GM18951 (cell line): Measurements from ENCODE around the gene KIAA1755.

Experiments
- POLR2A ChIP-seq: IDR thresholded peaks from 4 replicates; pipeline ENCODE4 v1.6.1; 2011; ENCODE audit warnings: mild to moderate bottlenecking; ENCODE audit not compliant: insufficient read length, insufficient read depth; ENCODE audit errors: extremely low read depth
- in situ Hi-C: fragments of 300-500 bp; cut with MboI; formaldehyde crosslinking; loops from one replicate; pipeline ENCODE4 v1.12.0; 2022; ENCODE audit warnings: low sequenced_read_pairs, mixed read lengths, inconsistent platforms; ENCODE audit not compliant: unreplicated experiment

Gene KIAA1755

GRCh38 chr20:38219006-38219950, 41.3 kb downstream of the KIAA1755 start:
- in situ Hi-C loops = no loop called here
- no peak for TF ChIP-seq POLR2A

GRCh38 chr20:38218566-38218885, 42.0 kb downstream of the KIAA1755 start:
- TF ChIP-seq POLR2A = no peak
- in situ Hi-C loops = no loop called here

DNA sequence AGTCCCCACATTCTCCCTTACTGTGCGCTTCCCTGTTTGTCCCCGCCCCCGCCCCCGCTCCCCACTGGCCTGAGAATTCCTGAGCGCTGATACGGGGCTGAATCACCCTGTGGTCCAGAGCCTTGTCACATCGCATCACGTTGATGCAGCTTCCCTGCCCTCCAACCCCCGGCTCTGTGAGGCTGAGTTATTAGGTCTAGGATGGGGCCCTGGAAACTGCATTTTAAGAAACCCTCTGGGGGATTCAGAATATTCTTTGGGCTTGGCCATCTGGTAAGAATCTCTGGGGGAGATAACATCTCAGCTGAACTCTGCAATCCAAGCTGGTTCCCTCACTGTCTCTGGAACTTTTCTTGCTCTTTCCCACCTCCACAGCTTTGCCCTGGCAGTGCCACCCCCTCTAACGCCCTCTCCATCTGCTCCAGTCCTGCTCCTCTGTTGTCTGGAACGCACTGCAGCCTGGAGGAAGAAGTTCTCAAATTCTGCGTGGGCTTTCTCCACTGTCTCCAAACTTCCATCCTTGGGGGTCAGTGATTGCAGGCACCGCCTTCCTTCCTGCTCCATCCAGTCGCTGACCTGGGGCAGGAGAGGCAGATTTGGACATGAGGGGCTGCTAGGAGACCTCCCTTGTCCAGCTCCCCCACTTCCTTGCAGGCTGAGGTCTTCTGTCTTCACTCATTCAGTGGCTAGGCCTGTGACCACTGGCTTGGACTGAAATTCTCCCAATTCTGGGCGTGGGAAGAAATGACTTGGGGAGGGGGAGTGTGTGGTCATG, 42.6 kb downstream of the KIAA1755 start:
- no peak for TF ChIP-seq POLR2A
- in situ Hi-C loops = no loop called here

GRCh38 chr20:38216746-38217595, 43.6 kb downstream of the KIAA1755 start:
- TF ChIP-seq POLR2A = no peak
- in situ Hi-C loops = no loop called here

GRCh38 chr20:38216201-38216600, 44.3 kb downstream of the KIAA1755 start:
- TF ChIP-seq POLR2A = no peak
- in situ Hi-C loops = no loop called here

GRCh38 chr20:38215194-38216182, 45.0 kb downstream of the KIAA1755 start:
- in situ Hi-C loops = no loop called here
- no peak for TF ChIP-seq POLR2A

DNA sequence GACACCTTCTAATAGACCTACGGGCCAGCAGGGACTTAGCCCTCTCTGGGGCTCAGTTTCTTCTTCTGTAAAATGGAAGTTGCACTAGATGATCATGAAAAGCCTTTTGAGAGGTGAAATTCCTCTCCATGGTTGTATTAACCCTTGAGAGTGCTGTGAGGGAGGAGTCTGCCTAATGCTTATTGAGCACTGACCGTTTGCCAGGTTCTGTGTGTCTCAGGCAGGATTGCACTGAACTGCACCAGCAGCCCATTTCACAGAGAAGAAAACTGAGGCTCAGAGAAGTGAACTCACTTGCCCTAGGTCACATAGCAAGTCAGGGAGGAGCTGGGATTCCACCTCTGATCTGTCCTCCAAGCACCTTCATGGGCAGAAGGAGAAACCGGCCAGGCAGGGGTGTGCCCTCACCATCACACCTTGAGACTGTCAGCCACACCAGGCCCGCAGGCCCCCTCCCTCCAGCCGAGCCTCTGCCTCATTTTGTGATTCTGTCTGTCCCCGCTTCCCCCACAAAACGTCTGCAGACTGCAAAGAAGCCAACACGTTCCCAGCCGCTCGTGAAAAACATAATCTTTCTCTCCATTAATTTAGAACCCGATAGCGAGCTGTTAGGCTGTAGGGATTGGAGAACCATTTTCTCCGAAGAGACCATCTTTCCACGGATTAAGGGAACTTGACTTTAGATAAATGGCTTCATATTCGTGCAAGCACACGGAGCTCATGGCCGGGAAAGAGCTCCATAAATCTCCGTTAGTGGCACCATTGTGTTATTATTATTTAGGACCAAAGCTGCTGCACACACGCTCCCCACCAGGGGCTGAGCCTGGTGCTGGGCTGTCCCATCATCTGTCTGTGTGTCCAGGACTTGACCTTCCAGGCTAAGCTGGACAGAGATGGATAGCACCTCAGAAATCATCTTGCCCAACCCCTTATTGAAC, 46.0 kb downstream of the KIAA1755 start:
- in situ Hi-C loops = no loop called here

GRCh38 chr20:38213607-38213940, 47.0 kb downstream of the KIAA1755 start:
- in situ Hi-C loops = no loop called here
- TF ChIP-seq POLR2A = no peak

More for the DNA sequence above, 46.0 kb downstream of the KIAA1755 start:
- no peak for TF ChIP-seq POLR2A

DNA sequence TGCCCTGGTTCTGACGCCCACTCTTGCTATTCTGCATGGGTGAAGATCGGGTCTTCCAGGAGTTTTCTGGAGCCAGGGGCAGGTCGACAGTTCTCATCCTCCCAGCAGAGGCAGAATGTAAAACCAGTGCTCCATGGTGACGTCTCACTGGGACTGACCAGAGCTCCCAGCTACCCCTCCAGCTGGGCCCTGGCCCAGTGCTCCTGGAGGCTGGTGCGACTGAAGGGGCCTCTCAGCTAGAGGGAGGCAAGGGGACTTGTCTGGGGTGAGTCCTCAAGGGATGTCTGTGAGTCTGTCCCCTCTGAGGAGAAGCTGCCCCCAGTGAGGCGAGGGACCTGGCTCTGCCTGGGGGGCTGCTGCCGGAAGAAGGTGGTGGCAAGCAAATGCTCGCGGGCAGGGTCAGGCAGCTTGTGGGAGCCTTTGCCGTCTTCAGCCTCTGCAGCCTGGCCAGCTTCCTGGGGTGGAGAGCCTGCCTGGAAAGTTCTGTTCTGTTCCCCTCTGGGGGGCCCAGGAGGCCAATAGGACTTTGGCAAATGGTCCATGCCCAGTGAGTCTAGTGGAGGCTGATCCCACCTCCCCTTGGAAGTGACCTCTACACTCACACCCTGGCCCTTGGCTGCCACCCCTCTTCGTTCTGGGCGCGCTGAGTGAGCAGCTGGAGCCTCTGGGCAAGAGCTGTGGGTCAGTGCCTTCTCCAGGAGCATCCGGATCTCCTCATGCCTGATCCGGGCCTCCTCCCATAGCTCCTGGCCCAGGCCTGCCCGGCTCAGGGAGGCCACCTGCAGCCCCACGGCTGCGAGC, 47.5 kb downstream of the KIAA1755 start:
- in situ Hi-C loops = no loop called here
- TF ChIP-seq POLR2A = no peak
